NCI-H1092 (cell line): ENCODE measurements around the gene NME3.
A peak's percentile ranks its signal among the peaks of the same experiment; 100 is the strongest.

Source experiments
- DNase-seq: peaks from one replicate; lab custom pipeline; 2025; lab: John Stamatoyannopoulos, UW

Gene NME3

DNA sequence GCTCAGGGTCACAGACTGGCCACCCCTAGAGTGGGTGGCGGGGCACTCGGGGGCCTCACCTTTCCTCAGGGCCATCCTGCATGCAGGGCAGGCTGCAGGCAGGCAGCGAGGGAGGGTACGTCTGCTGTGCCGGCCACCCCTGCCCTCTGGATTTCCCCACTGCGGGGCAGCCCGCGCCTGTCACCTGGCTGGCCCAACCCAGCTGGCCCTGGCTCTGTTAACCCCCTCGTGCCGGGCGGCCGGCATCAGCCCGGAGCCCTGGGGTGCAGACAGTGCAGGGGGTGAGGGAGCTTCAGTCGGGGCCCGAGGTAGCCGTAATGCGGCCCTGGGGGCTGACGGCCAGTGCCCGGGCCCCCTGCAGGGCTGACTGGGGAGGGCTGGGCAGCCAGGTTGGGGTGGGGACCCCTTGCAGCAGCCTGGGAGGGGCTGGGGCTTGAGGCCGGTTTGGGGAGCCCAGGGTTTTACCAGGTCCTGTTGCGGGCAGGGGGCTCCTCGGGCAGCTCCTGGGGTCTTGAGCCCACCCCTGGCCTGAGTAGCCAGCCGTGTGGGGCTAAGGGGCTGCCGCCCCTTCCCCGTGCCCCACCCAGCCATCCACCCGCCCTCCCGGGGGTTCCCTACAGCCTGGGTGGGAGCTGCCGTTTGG is 22.4 kb upstream of the NME3 start, which contains the start of gene IGFALS:
IGFALS (minus strand) TSS at position 128 of the 643 bp plus-strand sequence; CDS start at position 75, 53 bp downstream.
- DNase-seq = no peak

DNA sequence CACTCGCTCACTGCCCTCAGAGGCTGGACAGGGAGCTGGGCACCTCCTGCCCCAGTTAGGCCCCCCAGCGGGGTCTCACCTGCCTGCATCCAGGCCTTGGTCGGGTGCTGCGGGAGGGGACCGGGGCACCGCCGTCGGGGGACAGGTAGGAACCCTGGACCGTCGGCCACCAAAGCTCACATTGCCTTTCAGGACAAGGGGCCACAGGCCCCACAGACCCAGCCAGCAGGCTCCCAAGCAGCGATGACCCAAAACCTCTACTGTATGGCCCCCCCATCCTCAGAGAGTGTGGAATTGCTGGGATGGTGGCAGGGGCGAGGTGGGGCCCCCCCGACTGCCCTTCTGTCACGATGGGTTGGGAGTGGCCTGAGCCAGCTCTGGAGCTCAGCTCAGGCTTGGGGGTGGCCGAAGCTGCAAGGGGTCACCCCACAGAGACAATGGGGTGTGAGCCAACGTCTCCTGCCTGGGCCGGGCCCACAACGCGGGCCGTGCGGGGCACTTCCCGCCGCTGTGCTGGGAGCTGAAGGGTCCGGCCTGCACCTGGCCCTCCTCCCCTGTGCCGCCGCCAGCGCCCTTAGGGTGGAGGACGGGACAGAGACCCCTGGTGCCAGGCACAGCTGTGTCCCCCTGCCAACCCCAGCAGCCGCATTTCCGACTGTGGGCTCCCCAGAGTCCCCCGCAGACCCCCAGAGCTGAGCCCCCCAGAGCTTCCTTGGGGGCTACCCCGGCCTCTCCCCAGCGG is 21.7 kb upstream of the NME3 start:
- DNase-seq = no peak

DNA sequence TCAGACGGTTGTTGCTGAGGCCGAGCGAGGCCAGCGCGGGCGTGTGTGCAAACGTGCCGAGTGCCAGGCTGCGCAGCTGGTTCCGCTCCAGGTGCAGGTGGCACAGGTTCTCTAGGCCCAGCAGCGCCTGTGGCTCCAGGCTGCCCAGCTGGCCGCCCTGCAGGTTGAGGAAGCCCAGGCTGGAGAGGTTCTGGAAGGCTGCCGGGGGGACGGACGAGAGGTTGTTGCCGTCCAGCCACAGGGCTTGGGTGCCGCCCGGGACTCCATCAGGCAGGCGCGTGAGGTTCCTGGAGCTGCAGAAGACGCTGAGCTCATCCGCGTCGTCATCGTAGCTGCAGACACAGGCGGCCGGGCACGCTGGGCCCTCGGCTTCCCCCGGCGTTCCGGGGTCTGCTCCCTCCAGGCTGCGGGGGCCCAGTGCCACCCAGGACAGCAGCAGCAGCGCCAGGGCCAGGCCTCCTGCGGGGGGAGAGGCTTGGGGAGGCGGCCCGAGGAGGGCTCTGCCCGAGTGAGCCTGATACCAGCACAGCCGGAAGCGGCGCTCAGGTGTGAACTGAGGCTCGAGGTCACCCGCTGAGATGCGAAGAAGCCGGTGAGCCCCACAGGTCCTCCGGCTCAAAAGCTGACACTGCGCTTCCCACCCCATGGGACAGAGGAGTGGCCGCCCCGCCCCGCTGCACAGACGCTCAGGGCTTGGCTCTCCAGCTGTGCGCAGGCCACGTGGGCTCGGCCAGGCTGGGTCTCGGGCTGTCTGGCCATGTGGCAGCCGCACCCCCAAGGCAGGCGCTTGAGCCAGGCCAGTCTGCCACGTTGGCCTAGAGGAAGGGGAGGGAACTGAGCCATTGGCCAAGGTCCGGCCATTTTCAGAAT is 20.8 kb upstream of the NME3 start:
- no peak for DNase-seq

DNA sequence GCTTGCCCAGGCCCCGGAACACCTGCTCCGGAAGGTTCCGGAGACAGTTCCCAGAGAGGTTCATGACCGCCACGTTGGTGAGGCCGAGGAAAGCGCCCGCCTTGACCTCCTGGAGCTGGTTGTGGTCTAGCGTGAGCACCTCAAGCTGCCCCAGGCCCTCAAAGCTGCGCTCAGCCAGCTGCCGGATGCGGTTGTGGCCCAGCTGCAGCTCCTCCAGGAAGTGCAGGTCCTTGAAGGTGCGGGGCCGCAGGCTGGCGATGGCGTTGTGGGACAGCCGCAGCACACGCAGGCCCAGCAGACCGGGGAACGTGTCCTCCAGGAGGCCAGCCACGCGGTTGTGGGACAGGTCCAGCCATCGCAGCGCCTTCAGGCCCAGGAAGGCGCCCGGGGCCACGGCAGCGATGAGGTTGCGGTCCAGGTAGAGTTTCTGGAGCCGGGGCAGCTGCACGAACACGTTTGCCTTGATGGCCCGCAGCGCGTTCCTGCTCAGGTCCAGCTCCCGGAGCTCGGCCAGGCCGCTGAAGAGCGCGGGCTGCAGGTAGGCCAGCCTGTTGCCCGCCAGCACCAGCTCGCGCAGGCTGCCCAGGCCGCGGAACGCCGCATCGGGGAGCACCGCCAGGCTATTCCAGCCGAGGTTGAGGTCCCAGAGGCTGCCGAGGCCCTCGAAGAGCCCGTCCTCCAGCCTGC is 20.1 kb upstream of the NME3 start:
- DNase-seq = no peak

DNA sequence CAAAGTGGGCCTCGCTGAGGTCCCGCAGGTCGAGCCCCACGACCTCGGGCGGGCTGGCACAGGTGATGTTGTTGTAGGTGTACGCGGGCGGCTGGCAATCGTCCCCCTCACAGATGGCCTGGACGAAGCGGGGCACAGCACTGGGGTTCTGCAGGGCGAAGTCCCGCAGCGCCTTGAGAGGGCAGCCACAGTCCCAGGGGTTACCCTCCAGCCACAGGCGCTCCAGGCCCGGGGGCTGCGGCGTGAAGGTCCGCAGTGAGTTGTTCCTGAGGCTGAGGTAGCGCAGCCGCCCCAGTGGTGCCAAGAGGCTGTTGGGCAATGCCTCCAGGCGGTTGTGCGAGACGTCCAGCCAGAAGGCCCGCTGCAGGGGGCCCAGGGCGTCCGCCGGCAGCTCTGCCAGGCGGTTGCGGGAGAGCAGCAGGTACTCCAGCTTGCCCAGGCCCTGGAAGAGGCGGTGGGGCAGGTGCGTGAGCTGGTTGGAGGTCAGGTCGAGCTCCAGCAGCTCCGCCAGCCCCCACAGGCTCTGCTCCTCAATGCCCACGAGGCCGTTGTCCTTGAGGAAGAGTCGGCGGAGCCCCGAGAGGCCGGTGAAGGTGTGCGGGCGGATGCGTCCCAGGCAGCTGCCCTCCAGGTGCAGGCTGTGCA is 19.4 kb upstream of the NME3 start:
- DNase-seq = no peak

DNA sequence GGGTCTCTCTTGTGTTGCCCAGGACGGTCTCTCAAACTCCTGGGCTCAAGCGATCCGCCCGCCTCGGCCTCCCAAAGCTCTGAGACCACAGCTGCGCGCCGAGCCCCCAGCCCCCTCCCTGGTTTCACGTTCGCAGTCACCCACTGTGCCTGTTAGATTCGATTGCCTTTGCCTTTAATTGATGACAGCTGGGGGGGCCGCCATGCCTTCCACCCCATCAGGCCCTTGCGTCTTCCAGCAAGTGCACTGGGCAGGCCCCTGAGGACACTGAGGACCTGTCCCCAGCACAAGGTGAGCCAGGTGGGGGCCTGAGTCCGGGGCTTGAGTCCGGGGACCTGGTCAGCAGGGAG is 18.9 kb upstream of the NME3 start:
- DNase-seq = no peak

DNA sequence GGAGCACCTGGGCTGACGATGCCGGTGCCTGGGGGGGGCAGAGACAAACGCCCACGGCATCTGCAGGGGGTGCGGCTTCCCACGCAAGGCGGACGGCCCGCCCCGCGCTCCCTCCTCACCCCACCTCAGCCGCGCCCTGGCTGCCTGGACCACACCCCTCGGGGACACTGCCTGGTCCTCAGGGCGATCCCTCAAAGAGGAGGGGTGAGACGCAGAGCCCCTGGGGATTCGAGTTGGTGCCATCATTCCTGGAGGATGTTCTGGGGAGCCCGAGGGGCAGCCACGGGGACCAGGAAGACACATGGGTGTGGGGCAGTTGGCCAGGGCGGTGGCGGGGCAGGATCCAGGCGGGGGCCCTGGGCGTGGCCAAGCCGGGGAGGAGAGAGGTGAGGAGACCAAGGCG is 18.3 kb upstream of the NME3 start:
- no peak for DNase-seq

DNA sequence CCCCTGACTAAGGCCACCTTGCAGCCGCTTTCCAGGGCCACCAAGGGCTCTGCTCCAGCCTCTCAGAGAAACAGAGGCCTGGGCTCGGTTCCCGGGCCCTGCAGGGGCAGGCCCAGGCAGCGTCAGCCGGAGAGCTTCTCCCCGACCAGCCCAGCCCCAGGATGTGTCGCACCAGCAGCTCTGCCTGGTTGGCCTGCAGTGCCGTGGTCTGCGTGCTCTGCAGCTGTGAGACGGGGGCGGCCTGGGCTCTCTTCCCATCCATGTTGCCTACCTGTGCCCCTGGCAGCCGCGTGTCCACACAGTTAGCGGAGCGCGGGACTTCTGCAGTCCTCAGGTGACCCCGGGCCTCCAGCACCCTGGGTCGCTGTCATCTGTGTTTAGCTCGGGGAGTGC is 17.4 kb upstream of the NME3 start:
- no peak for DNase-seq

DNA sequence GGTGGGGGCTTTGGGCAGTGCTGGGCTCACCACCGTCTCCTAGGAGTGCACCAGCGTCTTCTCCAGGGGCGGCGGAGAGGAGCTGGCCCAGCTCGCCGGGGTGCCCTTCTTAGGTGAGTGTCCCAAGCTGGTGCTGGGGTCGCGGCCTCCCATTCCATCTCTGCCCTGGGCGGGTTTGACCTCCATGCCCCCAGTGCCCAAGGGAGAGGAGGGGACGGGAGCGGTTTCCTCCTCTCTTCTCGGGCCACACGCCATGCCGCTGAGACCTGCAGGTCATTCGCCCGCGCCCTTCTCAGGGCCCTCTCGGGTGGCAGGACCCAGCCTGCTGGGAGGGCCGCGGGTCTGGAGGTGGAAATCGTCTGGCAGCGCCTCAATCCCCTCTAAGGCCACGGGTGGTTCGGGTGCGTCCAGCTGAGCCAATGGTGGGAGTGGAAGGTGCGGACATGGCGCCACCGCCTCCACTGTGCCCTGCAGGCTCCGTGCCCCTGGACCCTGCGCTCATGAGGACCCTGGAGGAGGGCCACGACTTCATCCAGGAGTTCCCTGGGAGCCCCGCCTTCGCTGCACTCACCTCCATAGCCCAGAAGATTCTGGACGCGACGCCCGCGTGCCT is 16.9 kb upstream of the NME3 start:
- no peak for DNase-seq

DNA sequence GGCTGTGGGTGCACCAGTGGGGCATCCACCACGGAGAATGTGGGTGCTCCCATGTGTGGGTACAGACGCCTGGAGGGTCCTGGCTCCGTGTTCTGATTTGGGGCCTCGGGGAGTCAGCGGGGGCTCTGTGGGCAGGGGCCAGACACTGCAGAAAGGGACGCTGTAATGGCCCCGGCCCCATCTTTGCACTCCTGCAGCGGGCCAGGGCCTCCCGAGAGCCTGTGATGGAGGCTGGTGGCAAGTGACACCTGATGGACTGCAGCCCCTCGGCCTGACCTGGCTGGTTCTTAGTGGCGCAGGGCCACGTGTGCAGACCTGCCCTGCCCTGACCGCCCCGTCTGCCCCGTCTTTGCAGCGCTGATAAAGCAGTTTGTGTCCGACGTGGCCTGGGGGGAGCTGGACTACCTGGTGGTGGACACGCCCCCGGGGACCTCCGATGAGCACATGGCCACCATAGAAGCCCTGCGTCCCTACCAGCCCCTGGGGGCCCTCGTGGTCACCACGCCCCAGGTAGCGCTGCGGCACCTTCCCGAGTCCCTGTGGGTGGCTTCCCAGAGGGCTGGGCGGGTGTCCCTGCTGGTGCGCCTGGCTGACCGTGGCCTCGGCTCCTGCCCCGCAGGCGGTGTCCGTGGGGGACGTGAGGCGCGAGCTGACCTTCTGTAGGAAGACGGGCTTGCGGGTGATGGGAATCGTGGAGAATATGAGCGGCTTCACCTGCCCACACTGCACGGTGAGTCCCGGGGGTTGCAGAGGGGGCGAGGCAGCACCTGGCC is 16.2 kb upstream of the NME3 start:
- no peak for DNase-seq

DNA sequence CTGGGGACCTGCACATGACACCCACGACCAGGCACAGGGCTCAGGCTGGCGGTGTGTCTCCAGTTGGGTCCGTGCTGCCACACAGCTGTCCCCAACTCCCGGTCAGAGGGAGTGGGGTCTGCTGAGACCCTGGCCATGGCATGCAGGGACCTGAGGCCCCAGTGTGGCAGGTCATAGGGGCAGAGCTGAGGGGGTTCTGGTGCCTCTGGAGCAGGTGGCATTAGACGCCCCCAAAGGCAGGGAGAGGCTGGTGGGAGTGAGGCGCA is 15.6 kb upstream of the NME3 start:
- no peak for DNase-seq

DNA sequence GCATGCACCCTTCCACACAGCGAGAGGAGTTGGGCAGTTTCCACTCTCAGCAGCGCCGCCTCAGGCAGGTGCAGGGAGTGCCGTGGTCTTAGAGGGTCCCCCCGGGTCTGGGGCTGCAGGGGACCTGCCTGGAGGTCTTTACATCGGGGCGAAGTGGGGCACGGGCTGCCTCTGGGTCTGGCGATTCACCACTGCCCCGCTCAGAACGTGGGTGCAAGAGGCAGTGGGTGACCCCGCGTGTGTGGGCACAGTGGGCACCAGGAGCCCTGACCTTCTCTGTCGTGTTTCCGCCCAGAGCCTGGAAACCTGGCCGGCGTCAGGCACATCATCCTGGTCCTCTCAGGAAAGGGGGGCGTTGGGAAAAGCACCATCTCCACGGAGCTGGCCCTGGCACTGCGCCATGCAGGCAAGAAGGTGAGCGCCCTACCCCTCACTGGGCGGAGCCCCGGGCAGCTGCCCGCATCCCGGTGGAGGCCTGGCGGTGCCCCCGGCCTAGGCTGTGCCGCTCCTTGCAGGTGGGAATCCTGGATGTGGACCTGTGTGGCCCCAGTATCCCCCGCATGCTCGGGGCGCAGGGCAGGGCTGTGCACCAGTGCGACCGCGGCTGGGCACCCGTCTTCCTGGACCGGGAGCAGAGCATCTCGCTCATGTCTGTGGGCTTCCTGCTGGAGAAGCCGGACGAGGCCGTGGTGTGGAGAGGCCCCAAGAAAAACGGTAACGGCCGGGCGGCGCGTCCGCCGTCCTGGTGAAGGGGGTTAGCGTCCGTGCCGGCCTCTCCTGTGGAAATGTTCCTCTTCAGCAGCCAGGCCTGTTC is 15.1 kb upstream of the NME3 start:
- no peak for DNase-seq

DNA sequence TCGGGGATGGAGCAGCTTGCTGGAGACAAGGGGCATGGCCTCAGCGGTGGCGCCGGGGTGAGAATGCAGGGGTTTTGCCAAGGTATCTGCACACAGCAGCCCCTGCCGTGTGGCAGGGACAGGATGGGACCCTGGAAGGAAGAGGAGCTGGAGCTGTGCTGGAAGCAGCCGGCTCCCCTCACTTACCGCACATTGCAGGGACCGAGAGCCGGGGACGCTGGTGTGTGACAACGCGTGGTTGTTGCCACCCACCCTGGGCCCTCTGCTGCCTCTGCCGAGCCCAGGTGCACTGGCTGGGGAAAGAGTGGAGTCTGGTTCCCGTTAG is 14.5 kb upstream of the NME3 start:
- no peak for DNase-seq

DNA sequence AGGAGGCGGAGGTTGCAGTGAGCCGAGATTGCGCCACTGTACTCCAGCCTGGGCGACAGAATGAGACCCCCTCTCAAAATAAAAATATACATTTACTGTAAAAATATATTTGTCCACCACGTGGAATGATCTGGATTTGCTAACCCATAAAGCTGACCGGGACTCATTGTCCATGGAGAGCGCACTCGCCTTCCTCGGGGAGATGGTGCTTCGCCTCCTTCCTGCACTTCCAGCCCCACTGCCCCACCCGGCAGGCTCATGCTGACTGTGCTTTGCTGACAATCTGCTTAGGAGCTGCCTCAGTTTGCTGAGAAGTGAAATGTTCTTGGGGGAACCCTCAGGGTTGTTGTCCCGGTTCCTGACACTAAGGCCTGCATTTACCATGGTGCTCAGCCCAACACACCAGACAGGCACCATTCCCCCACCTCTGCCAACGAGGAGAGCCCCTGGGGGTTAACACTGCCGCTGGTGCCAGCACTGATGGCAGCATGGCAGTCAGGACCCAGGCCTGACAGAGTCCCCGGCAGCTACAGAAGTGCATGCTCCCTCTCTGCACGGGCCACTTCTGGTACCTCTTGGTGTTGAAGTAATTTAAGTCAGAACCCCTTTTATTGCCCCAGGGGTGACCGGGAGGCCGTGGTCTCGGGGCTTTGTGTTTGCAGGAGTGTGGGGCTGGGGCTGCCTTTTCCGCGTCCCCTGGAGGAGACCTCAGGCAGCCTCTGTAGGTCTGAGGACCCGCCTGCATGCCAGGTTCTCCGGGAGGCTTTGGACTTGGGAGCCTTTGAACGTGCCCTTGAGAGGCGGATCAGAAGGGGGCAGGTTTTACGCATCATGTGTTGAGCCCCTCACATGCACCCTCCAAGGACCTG is 13.9 kb upstream of the NME3 start:
- DNase-seq = no peak

DNA sequence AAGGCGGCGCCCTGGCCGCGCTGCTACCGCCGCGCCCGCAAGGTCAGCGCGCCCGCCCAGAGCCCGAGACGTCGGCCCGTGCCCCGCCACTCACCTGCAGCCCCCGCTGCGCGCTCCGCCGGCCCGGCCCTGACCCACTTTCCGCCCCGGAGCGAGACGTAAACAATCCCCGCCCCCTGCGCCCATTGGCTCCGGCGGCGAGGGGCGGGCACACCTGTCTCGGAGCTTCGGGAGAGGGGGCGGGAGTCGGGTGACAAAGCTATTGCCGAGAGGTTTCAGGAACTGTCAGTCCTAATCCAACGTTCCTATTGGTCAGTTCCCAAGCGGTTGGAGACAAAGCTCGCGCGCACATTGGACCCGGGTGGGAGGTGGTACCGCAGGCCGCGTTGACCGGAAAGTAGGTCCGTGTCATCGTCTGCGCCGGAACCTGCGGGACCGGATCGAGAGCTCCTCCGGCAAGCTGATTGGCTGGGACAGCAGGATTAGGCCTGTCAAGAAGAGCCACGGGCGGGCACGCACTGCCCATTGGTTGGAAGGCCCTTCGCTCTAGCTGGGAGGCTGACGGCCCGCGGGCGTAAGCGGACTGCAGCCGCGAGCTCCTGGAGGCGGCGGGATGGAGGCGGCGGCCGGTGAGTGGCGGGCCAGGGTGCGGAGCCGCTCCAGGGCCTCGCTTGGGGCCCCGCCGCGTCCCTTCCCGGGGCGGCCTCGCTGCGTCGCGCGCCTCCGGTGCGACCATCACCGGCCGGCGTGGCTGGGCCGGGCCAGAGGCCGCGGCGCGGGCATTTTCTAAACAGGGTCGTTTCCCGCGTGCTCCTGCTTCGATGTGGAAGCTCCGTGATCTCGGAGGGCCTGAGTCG is 11.3 kb upstream of the NME3 start, which contains the start of the genes NUBP2 and SPSB3:
NUBP2 (plus strand) TSS at position 553 of the 857 bp plus-strand sequence; CDS start at position 614, 61 bp downstream.
SPSB3 (minus strand) TSS at position 164 of the 857 bp plus-strand sequence. CDS start 1,088 bp downstream, outside the sequence.
- peak; percentile 100 for DNase-seq

DNA sequence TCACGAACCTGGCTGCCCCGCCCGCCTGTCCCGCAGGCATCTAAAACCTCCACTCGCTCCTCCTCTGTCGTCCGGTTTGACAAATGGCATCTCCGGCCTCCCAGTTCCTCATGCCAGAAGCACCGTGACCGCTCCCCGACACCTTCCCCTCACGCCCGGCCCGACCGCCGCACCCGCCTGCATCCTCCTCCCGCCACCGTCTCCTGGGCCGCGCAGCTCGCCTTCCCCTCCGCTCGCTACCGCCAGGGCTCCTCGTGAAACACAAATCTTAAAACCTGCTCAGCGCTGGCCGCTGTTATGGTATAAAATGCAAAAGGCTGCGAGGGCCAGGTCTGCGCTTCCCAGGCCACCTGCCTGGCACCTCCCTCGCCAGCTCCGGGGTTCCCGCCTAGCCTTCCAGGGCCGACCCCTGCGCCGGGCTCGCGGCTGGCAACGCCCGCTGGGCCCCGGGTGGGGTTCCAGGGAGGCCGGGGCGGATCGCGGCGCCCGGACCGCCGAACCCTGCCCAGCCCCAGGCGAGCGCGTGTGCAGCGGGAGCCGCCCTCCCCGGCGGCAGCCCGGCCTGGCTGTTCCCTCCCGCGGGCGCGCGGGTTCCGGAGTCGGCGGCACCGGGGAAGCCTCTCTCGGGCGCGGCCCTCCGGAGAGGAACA is 10.5 kb upstream of the NME3 start:
- DNase-seq = no peak

DNA sequence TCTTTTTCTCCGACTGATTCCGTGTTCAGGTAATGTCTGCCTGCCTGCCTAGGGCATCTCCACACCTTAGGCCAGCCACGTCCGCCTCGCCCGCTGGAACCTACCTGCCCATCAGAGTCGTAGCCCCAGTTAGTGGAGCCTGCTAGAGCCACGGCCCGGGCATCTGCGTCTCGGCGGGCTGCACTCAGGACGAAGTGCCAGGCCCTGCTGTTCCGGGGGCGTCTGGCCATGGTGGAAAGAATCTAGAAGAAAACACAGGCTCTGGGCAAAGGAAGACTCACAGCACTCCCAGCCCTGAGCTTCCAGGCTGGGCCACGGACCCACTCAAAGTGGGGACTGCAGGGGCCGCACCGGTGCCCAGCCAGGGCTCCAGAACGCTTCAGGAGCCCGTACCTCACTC is 9.9 kb upstream of the NME3 start:
- DNase-seq = no peak
